HG03439 (cell line): ENCODE results near the gene ARL4C.
"Not testable (repeated sequence)": the region's sequence is repeated elsewhere in the genome, so short reads cannot be mapped to it uniquely, and the experiment has no call there.

Source experiments
- ATAC-seq: cut with Tn5 transposase; IDR thresholded peaks from one replicate; pipeline ENCODE4 v1.9.1; 2021; ENCODE audit warnings: mild to moderate bottlenecking, moderate library complexity; ENCODE audit not compliant: unreplicated experiment

The ARL4C gene

DNA sequence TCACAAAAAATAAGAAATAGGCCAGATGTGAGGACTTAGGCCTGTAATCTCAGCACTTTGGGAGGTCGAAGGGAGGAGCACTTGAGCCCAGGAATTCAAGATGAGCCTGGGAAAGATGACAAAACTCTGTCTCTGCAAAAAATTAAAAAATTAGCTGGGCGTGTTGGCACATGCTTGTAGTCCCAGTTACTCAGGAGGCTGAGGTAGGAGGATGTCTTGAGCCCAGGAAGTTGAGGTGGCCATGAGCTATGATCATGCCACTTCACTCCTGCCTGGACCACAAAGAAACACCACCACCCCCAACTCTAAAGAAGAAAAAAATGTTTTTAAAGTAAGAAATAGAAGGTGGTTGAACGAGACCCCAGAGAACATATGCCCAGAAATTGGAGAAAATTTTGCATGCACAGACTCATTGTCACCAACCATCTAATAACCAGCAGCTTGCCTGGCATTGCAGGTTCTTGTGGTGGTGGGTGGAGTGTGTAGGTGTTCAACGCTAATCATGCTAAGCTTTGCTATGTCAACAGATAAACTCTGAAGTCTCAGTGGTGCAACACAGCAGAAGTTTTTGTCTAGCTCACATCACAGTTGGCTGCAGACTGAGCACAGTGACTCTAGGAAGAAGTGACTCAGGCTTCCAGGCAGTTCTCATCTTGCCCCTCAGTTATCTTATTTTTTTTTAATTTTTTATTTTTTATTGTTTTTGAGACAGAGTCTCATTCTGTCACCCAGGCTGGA lies 18.6 kb downstream of the ARL4C start:
- ATAC-seq = no peak

DNA sequence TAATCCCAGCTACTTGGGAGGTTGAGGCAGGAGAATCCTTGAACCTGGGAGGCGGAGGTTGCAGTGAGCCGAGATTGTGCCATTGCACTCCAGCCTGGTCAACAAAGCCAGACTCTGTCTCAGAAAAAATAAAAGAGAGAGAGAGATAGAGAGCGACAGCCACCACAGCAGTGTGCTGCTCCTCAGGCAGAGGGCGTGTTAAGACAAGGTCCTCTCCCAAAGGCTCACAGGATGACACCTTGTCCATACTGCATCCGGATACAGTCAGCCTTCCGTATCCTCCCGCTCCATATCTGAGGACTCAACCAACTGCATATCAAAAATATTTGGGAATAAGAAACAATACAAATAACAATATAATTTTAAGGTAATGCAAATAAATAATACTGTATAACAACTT lies 20.1 kb downstream of the ARL4C start:
- no peak for ATAC-seq

DNA sequence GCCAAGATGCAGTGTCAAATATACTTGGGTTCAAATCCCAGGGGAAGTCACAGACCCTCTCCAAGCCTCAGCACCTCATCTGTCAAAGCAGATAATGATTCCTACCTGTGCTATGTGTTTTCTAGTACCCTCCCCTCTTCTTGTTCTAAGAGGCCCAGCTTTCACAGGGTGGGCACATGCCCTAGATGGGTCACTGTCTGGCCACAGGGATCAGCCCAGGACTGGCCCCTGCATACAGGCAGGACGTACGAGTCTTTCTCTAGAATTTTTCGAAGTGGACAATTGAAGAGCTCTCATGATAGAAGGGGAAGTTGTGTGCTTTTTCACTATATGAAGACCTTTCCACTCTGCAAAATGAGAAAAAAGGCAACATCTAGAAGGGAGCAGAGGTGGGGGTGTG lies 22.2 kb downstream of the ARL4C start:
- ATAC-seq = no peak

DNA sequence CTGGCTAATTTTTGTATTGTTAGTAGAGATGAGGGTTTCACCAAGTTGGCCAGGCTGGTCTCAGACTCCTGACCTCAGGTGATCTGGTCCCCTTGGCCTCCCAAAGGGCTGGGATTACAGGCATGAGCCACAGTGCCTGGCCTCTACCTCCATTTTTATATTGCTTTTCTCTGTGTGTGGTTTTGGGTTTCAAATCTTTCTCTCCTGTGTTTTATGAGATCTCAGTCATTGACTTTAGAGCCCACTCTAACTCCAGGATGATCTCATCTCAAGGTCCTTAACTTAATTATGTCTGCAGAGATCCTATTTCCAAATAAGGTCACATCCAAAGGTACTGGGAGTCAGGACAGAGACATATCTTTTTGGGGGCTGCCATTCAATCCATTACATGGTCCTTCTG lies 24.7 kb downstream of the ARL4C start:
- ATAC-seq = no peak

DNA sequence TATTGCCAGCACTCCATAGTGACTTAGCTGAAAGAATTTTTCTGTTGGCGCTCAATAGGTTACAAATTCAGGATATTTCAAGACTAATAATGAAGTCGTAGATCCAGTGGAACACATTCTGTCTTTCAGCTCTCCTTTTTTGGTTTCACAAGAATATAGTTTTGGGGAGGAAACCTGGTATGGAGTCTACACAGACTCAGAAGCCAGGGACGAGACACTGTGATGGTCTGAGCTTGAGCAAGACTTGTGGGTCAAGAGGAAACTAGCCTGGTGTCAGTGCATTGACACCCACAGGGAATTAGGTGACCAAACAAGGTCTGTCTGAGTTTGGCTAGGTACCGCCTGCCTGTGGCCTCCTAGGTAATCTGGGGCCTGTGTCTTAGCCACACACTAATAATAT lies 26.9 kb downstream of the ARL4C start:
- no peak for ATAC-seq

DNA sequence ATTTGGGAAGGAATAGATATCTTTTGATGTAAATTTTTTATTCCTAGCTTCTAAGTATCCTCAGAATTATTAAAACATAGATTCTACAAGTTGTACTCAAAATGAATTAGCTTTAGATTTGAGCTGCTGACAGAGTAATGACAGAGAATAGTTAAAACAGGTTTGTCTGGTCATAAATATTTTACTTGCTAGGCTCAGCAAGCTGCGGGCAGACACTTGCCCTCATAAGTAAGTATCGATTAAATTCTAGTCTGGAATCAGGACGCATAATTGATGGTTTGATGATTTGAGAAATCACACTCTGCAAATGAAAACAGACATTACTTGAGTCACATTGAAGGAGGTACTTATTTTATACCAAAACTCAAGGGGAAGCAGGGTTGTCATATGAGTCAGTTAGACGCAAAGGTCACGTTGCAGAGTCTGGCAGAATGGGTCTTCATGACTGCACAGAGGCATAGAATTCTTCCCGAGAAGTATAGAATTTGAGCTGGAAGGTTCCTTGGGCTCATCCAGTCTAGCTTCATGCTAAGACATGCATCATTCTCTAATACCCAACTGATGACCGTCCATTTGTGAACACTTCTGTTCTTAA lies 27.5 kb downstream of the ARL4C start:
- no peak for ATAC-seq

DNA sequence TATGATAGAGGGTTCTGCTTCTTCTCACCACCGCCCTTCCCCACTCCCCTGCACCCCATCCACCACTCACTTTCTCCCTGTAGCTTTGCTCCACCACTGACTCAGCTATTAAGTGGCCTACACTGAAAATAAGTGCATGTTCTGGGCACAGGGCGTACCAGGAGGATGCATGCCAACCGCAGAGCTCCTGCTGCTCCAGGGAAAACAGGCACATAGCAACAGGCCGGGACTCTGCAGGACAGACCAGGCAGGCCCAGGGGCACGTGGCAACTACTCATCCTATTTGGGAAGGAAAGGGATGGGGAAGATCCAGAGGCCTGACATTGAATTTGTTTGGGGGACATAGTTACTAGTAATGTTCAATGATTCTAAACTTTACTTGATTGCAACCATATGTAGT lies 28.4 kb downstream of the ARL4C start:
- no peak for ATAC-seq

DNA sequence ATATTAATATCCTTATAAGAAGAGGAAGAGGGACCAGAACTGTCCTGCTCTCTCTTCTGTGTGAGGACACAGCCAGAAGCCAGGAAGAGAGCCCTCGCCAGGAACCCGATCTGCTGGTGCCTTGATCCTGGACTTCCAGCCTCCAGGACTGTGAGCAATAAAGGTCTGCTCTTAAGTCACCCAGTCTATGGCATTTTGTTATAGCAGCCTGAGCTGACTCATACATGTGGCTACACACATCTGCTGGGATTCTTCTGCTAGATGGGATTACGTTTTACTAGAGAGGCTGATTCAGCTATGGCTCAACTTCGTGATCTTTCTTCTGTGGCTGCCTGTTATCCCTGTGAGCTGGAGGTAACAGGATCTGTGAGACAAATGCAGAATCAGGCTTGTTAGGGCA lies 29.6 kb downstream of the ARL4C start:
- no peak for ATAC-seq

DNA sequence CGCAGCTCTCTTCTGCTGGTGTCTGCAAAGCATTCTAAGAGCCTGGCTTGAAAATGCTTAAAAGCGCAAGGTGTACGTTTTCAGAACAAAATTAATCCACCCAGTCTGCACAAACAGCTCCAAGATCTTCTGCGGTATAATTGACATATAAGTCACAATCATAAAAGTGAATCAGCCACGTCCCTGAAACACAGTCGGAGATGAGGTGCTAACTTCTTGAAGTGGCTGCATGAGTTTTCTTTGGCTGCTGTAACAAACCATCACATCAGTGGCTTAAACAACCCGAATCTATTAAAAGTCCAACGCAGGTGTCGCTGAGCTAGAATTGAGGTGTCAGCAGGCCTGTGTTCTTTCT lies 32.6 kb downstream of the ARL4C start:
- ATAC-seq = no peak

DNA sequence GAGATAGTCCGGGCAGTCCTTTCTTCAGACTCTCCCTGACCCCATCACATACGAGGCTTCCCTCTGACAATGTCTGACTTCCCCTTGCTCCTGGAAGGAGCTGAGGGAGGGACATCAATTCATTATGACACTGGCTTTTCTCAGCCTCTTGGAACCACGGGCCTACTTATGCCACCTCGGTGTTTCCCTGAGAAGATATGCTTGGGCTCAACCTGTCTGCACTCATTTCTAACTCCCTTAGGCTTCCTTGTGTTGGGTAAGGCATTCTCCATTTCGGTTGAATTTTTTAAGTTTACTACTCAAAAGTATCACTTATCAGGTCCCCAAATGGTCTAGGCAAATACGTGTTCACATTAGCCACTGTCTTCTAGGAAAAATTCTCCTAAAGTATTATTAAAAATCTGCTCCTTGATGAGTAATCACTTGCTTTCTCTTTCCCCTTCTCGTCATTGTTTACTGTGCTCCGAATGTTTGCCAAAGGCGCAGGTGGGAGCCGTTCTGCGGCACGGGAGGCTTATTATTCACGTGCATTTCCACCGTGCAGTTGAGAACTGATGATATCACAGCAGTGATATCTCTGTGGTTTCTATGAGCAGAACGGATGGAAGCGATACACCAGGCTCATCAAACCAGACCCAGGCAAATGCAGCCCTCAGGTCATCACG lies 33.1 kb downstream of the ARL4C start:
- no peak for ATAC-seq

DNA sequence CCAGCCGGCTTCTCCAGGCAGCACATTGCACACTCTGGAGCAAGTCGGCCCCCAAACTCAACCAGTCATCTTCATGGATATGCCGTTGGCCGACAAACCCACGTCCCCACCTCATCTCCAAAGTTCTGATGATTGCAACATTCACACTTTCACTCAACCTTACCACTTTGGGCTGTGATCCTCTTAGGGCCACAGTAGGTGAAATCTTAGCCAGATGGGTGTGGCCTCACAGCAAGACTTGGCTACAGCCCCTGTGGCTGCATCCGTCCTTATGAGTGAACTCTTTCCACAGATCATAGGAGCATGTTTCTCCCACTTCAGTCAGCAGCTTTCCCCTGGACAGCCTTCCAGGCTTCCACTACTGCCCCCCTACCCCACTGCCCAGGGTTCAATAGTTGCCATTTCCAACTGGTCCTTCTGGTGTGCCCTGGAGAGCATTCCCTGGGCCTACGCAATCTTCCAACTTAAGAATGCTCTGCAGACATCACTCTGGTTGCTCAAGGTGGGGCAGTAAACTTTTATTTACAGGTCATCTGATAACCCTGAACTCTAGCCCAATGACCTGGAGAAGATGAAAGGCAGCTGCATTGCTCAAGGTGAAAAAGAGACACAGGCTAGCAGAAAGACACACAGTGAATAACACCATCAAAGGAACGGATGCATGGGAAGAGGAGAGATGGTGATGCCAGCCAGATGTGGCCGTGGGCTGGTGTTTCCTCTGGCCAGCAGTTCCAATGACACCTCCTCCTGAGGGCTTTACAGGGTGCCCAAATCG lies 34.5 kb downstream of the ARL4C start:
- no peak for ATAC-seq

DNA sequence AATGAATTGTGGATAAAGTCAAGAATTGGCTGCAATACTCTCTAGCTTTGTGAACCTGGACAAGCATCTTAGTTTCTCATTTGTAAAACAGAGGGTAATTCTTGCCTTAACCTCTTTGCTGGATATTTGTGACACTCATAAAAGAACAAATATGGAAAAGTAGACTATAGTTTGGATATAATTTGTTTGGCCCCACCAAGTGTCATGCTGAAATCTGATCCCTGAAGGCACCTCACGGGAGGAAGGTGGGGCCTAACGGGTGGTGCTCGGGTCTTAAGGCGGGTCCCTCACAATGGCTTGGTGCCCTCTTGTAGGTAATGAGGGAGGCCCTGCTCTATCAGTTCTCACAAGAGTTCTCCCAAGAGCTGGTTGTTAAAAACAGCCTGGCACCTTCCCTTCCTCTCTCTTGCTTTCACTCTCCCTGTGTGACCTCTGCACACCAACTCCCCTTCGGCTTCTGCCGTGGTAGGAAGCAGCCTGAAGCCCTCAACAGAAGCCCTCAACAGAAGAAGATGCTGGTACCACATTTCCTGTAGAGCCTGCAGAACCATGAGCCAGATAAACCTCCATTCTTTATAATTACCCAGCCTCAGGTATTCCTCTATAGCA lies 37.4 kb downstream of the ARL4C start:
- no peak for ATAC-seq

DNA sequence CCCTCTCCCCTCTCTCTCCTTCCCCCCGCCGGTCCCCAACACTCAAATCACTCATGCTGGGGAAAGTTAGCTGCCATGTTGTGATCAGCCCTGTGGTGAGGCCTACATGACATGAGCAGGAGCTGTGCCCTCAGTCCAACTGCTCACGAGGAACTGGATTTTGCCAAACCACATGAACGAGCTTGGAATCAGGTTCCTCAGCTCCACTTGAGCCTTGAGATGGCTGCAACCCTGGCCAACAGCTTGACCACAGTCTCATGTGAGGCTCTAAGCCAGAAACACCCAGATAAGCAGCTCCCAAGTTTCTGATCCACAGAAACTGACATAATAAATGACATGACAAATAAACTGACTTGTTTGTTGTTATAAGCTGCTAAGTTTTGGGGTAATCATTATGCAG lies 38.4 kb downstream of the ARL4C start:
- no peak for ATAC-seq

DNA sequence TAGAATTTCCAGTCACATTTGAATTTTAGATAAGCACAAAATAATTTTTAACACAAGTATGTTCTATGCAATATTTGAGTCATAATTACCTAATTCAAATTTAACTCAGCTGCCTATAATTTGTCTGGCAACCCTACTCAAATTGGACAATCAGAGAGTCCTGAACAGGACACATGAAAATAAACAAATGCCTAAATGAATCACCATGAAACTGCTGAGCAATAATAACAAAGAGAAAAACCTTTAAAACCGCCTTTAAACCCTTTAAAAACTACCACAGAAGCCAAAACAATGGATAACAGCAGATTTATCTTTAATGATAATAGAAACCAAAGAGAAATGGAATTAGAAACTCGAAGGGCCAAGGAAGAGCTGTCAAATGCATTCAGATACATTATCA lies 39.5 kb downstream of the ARL4C start:
- ATAC-seq = no peak

DNA sequence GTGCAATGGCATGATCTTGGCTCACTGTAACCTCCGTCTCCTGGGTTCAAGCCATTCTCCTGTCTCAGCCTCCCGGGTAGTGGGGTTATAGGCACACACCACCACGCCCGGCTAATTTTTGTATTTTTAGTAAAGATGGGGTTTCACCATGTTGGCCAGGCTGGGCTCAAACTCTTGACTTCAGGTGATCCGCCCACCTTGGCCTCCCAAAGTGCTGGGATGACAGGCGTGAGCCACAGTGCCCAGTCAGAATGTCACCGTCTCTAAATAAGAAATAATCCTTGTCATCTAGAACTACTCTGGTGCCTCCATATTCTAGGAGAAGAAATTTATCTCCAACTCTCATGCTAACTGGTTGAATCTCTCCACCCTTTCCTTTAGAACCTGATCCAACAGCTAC lies 41.6 kb downstream of the ARL4C start:
- ATAC-seq = not testable (repeated sequence)

DNA sequence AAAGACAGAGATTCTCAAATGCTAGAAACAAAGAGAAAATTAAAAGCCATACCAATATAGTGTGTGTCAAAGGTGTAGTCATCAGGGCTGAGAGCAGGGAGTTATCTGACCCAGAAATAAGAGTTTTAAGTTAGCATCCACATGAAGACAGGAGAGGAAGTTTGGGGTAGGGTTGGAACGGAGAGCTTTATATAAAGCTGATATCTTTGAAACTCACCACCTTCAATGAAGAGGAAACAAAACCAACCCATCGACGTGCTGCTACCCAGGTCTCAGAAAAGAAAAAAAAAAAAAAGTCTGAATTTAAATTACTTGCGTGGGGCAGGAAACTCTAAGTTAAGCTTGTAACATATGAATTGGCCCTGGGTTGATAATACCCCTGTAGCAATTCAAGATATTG lies 42.4 kb downstream of the ARL4C start:
- no peak for ATAC-seq

DNA sequence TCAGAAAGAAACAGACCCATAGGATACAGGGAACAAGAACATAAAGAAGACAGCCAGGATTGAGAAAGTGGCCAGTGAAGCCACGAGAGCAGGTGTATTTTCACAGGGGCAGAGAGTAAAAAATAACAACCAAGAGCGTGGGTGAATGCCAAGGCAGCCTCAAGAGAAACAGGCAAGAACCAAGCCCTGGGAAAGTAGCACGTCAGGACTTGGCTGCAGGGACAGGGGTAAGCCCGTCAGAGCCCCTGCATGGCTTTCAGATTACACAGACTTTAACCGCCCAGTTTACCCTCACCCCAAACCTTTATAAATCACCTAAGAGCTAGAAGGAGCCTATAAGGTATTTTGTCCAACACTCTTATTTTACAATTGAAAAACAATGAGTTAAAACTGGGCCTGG lies 43.7 kb downstream of the ARL4C start:
- ATAC-seq = no peak

DNA sequence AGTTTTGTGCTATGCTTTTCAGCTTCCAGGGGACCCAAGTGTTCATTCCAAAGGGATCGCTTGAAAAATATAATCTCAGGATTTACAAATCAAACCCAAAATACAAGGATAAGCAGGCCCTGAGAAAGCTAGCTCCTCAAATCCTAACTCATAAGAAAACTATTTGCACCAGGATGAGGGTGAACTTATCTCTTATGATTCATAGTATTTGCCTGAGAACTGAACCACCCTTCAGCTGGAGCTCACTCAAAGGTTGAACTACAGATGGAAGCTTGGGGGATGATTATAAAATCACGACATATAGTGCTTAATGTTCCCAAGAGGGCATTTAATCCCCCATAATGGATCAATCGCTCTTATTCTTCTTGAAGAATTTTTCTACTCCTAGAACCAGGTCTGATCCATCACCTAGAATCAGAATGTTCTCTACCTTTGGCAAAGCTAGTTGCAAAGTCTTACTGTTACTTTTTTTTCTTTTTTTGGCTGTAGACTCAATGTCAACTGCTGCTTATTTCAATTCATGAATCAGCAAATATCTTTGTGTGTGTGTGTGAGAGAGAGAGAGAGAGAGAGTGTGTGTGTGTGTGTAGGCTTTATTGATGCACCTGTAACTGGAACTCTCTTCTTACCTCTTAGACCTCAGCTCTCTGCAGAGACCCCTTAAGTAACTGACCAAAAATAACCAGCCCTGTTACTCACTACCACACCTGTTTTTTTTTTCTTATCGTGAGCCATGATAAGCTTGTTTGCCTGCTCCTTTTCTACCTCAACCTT lies 44.8 kb downstream of the ARL4C start:
- no peak for ATAC-seq

DNA sequence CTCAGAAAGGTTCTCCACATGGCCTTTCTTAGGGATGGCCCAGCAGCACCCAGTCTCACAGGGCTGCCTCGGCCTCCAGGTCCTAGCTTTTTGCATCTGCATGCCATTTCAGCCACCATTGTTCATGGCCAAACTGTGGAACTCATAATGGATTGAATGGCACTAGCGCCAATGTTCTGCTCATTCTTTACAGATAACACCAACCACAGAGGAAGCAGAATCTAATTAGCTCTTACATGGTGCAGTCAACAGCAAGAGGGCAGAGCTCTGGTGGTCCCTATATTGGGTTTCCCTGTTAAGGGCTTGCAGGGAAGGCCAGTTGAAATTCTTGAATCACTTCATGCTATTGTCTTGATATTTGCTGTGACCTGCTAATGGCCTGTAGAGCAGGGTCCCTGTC lies 45.6 kb downstream of the ARL4C start:
- no peak for ATAC-seq

DNA sequence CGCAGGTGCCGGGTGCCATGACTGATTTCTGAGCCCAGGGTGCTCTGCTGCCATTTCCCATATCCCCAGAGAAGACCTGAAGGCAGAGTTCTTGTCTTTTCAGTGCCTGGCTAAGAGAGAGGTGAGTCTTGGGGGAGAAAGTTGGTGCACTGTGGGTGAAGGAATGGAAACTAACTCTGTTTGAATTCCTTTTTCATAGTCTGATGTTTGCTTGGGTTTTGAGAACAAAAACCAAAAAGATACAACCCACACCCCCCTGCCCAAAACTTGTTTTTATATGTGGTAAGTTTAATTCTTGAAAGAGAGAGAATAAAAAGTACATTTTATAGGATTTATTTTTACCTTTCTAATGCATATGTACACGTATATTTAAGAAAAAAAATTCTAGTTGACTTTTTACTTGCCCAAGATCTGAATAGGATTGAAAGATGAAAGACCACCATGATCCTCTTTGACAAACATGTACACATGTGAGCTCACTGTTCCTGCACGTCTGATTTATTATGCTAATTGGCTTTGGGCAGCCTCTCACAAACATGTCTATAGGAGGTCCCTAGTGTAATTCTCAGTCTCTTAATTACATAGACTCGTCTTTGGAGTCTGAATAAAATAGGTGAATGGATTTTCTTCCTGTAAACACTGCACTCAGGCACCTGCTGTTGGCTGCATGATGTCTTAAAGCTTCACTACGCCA lies 46.3 kb downstream of the ARL4C start:
- no peak for ATAC-seq
